ENCODE results near the gene SCML2. TPM values are rescaled to one million over a fixed set of nuclear protein-coding genes. Genes with fewer than 3 reads are reported as not detected.

SCML2 gene
- total RNA-seq, 1 donor from 2014 or later, result 26.0 TPM

DNA sequence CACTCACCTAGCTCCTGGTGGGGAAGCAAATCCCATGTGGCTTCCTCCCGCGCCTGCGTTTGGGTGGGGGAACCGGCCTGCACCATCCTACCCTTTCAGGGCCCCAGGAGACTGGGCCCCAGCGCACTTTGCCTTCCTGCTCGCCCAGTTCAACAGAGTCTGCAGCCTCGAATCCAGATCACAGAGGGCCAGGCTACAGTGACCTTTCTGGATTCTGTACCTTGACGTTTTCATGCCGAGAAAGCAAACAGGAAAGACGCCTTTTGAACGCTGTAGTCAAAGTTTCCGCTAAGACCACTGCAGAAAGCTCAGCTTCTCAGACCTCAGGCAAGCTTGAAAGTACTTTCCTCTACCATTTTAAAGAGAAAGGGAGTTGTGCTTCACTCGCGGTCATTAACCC is 126.4 kb downstream of the SCML2 start:
- Mint-ChIP-seq H3K9me3 (ENCODE audit: unreplicated experiment) (no peaks in the 10 kb centered on the region), H3K36me3 (ENCODE audit: low read depth, unreplicated experiment) (no peaks in the 10 kb centered on the region), H3K27ac (ENCODE audit: unreplicated experiment) (no peak overlapping the region), H3K4me3 (ENCODE audit: unreplicated experiment) (no peak overlapping the region), H3K27me3 (ENCODE audit: unreplicated experiment) (no peaks in the 10 kb centered on the region), H3K4me1 (ENCODE audit: unreplicated experiment) (no peaks in the 10 kb centered on the region)
- no peak for DNase-seq (ENCODE audit: low spot score)
- TF ChIP-seq, protein P1, sequence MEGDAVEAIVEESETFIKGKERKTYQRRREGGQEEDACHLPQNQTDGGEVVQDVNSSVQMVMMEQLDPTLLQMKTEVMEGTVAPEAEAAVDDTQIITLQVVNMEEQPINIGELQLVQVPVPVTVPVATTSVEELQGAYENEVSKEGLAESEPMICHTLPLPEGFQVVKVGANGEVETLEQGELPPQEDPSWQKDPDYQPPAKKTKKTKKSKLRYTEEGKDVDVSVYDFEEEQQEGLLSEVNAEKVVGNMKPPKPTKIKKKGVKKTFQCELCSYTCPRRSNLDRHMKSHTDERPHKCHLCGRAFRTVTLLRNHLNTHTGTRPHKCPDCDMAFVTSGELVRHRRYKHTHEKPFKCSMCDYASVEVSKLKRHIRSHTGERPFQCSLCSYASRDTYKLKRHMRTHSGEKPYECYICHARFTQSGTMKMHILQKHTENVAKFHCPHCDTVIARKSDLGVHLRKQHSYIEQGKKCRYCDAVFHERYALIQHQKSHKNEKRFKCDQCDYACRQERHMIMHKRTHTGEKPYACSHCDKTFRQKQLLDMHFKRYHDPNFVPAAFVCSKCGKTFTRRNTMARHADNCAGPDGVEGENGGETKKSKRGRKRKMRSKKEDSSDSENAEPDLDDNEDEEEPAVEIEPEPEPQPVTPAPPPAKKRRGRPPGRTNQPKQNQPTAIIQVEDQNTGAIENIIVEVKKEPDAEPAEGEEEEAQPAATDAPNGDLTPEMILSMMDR (IDR thresholded peaks at IDR 0.05; ENCODE audit: unreplicated experiment), result no peak

DNA sequence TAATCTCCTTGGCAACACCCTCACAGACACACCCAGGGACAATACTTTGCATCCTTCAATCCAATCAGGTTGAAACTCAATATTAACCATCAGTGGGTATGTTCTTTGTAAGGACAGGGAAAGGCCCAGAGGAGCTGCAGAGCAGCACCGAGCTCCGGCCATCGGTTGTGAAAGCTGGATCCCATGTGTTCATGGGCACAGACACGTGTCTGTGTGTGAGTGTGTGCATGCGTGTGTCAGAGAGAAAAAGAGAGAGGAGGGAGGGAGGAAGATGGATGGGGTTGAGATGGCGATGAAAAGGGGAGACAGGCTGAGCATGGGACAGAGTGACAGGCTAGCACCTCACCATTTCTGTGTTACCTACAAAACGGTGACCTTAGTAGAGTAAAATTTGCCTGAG is 127.0 kb downstream of the SCML2 start:
- H3K36me3 Mint-ChIP-seq (ENCODE audit: low read depth, unreplicated experiment), result no peaks in the 10 kb centered on the region
- TF ChIP-seq, protein P1 (IDR thresholded peaks at IDR 0.05; ENCODE audit: unreplicated experiment), result no peak
- H3K9me3 Mint-ChIP-seq (ENCODE audit: unreplicated experiment), result no peaks in the 10 kb centered on the region
- DNase-seq (ENCODE audit: low spot score), result no peak
- no peak overlapping the region for H3K27ac Mint-ChIP-seq (ENCODE audit: unreplicated experiment)
- H3K4me3 Mint-ChIP-seq (ENCODE audit: unreplicated experiment), result no peak overlapping the region
- H3K27me3 Mint-ChIP-seq (ENCODE audit: unreplicated experiment), result no peaks in the 10 kb centered on the region
- no peaks in the 10 kb centered on the region for H3K4me1 Mint-ChIP-seq (ENCODE audit: unreplicated experiment)

DNA sequence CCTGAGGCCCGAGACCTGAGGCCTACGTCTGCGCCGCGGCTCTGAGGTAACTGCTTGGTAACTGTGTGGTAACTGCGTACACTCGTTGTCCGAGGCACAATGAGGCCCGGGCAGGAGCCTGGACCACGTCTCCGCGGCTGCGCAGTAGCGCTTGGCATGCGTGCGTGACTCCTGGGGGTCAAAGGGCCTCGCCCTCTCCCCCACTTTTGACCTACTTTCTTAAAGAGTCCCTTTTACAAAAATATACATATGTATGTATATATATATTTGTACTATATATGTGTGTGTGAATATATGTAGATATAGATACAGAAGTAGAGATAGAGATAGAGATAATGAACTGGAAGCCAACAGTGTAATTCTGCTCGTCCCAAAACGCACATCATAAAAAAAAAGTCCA is 133.7 kb downstream of the SCML2 start, which contains the start of gene BEND2:
BEND2 (minus strand) TSS at position 101 of the 400 bp plus-strand sequence. CDS start 136 bp downstream, outside the sequence.
- no peaks in the 10 kb centered on the region for H3K36me3 Mint-ChIP-seq (ENCODE audit: low read depth, unreplicated experiment)
- H3K4me3 Mint-ChIP-seq (ENCODE audit: unreplicated experiment), result no peak within 1 kb of the TSS
- no peak for DNase-seq (ENCODE audit: low spot score)
- no peaks in the 10 kb centered on the region for H3K9me3 Mint-ChIP-seq (ENCODE audit: unreplicated experiment)
- TF ChIP-seq, protein P1 (IDR thresholded peaks at IDR 0.05; ENCODE audit: unreplicated experiment), result no peak
- H3K27me3 Mint-ChIP-seq (ENCODE audit: unreplicated experiment), result no peaks in the 10 kb centered on the region
- no peak within 1 kb of the TSS for H3K27ac Mint-ChIP-seq (ENCODE audit: unreplicated experiment)
- no peaks in the 10 kb centered on the region for H3K4me1 Mint-ChIP-seq (ENCODE audit: unreplicated experiment)

DNA sequence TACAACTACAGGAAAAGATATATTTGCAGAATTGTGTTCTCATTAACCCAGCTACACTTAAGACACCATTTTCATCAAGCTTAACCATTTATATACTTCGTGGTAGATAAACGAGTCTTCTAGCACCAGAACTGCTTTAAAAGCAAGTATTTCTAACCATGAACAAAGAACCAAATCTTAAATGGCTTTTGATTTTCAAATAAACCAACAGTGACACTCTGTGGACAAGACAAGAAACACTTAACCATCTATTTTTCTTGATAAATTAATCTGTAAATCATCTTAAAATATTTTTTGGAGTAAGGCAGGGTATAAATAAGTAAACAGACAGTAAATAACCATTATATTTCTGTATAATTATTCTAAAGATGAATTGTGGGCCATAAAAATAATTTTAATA is 144.0 kb downstream of the SCML2 start:
- Mint-ChIP-seq H3K9me3 (ENCODE audit: unreplicated experiment) (no peaks in the 10 kb centered on the region), H3K4me3 (ENCODE audit: unreplicated experiment) (no peak overlapping the region), H3K4me1 (ENCODE audit: unreplicated experiment) (peaks cover 3% of the 10 kb centered on the region), H3K36me3 (ENCODE audit: low read depth, unreplicated experiment) (no peaks in the 10 kb centered on the region), H3K27ac (ENCODE audit: unreplicated experiment) (no peak overlapping the region), H3K27me3 (ENCODE audit: unreplicated experiment) (peaks cover 2% of the 10 kb centered on the region)
- DNase-seq (ENCODE audit: low spot score), result no peak
- TF ChIP-seq, protein P1 (IDR thresholded peaks at IDR 0.05; ENCODE audit: unreplicated experiment), result no peak

DNA sequence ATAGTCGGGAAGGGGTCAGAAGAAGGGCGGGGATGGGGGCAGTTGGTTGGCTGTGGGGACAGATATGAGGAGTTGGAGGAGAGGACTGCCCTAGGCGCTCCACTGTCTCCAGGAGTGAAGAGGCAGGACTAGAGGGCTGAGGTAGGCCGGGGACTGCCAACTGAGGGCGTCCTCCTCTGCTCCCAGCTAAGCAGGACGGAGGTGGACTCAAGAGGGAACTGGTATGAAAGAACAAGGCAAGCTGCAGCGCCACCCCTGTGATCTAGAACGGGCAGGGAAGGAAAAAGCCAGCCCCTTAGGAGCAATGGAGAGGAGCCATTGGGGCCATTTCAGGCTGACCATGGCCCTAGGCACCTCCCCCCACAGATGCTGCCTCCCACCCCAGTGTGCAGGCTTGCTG is 147.8 kb downstream of the SCML2 start:
- Mint-ChIP-seq H3K9me3 (ENCODE audit: unreplicated experiment) (no peaks in the 10 kb centered on the region), H3K36me3 (ENCODE audit: low read depth, unreplicated experiment) (no peaks in the 10 kb centered on the region), H3K27me3 (ENCODE audit: unreplicated experiment) (peaks cover 2% of the 10 kb centered on the region), H3K4me1 (ENCODE audit: unreplicated experiment) (peaks cover 3% of the 10 kb centered on the region), H3K4me3 (ENCODE audit: unreplicated experiment) (no peak overlapping the region), H3K27ac (ENCODE audit: unreplicated experiment) (no peak overlapping the region)
- no peak for DNase-seq (ENCODE audit: low spot score)
- TF ChIP-seq, protein P1 (IDR thresholded peaks at IDR 0.05; ENCODE audit: unreplicated experiment), result no peak
